Measurements from ENCODE around the gene CTDSPL.

Gene CTDSPL

GRCh38 chr3:37820286-37820685, 41.4 kb upstream of the CTDSPL start:
- in situ Hi-C loops (cut with HindIII; ENCODE audit: low sequenced_read_pairs): no loop called here

GRCh38 chr3:37823189-37823588, 38.5 kb upstream of the CTDSPL start:
- no peak overlapping the region for H3K4me3 ChIP-seq (ENCODE audit: low read depth, low read length)
- DNase-seq (ENCODE audit: low read depth, low spot score): no peak
- in situ Hi-C loops (cut with HindIII; ENCODE audit: low sequenced_read_pairs): no loop called here
- no peak for TF ChIP-seq CTCF (IDR thresholded peaks at IDR 0.05; ENCODE audit: low read depth, low read length)

More at GRCh38 chr3:37820286-37820685, 41.4 kb upstream of the CTDSPL start:
- no peak for DNase-seq (ENCODE audit: low read depth, low spot score)
- H3K4me3 ChIP-seq (ENCODE audit: low read depth, low read length): no peak overlapping the region
- no peak for TF ChIP-seq CTCF (IDR thresholded peaks at IDR 0.05; ENCODE audit: low read depth, low read length)

GRCh38 chr3:37824090-37824953, 37.4 kb upstream of the CTDSPL start:
- H3K4me3 ChIP-seq (ENCODE audit: low read depth, low read length): no peak overlapping the region
- TF ChIP-seq CTCF (IDR thresholded peaks at IDR 0.05; ENCODE audit: low read depth, low read length): no peak
- no peak for DNase-seq (ENCODE audit: low read depth, low spot score)
- in situ Hi-C loops (cut with HindIII; ENCODE audit: low sequenced_read_pairs): no loop called here

GRCh38 chr3:37824954-37825328, 36.7 kb upstream of the CTDSPL start:
- in situ Hi-C loops (cut with HindIII; ENCODE audit: low sequenced_read_pairs): no loop called here
- no peak for DNase-seq (ENCODE audit: low read depth, low spot score)

GRCh38 chr3:37825744-37826400, 35.8 kb upstream of the CTDSPL start:
- no peak overlapping the region for H3K4me3 ChIP-seq (ENCODE audit: low read depth, low read length)
- in situ Hi-C loops (cut with HindIII; ENCODE audit: low sequenced_read_pairs): no loop called here
- no peak for DNase-seq (ENCODE audit: low read depth, low spot score)
- no peak for TF ChIP-seq CTCF (IDR thresholded peaks at IDR 0.05; ENCODE audit: low read depth, low read length)

More at GRCh38 chr3:37824954-37825328, 36.7 kb upstream of the CTDSPL start:
- H3K4me3 ChIP-seq (ENCODE audit: low read depth, low read length): no peak overlapping the region
- no peak for TF ChIP-seq CTCF (IDR thresholded peaks at IDR 0.05; ENCODE audit: low read depth, low read length)

GRCh38 chr3:37826502-37826901, 35.2 kb upstream of the CTDSPL start:
- no peak for DNase-seq (ENCODE audit: low read depth, low spot score)
- in situ Hi-C loops (cut with HindIII; ENCODE audit: low sequenced_read_pairs): no loop called here
- TF ChIP-seq CTCF (IDR thresholded peaks at IDR 0.05; ENCODE audit: low read depth, low read length): no peak
- H3K4me3 ChIP-seq (ENCODE audit: low read depth, low read length): no peak overlapping the region
